Panc1 (cell line): ENCODE measurements around the gene EME1. TPM values are rescaled to one million over a fixed set of nuclear protein-coding genes. Genes with fewer than 3 reads are reported as not detected.
"Not testable (repeated sequence)": the region's sequence is repeated elsewhere in the genome, so short reads cannot be mapped to it uniquely, and the experiment has no call there.

Experiments used
- ATAC-seq: fragments of 200-7000 bp; cut with Tn5 transposase; 2 replicates; pipeline ENCODE4 v1.9.1; 2020; ENCODE audit warnings: mild to moderate bottlenecking, moderate library complexity
- BruUV-seq: library from RNA; stranded (reverse); fragments of 400-500 nt; replicated peaks from 2 replicates; lab custom pipeline; 2021; lab: Mats Ljungman, UMichigan
- CTCF ChIA-PET: fragments of 300-600 bp; sonication (Branson Sonifier 250); formaldehyde crosslinking; loops from one replicate; lab custom pipeline; 2022; ENCODE audit warnings: antibody characterized with exemption; lab: Charles Lee
- POLR2A ChIA-PET: fragments of 300-600 bp; sonication (Branson Sonifier 250); formaldehyde crosslinking; loops from one replicate; lab custom pipeline; 2022; ENCODE audit warnings: antibody characterized with exemption; lab: Charles Lee
- DNase-seq: peaks from one replicate; pipeline ENCODE4 v3.0.0-alpha.2; 2010; ENCODE audit warnings: low read depth, low spot score
- H3K27ac ChIP-seq: 2 replicates; pipeline ENCODE4 v1.5.1; 2011; ENCODE audit warnings: mild to moderate bottlenecking, low read length, inconsistent platforms
- H3K27me3 ChIP-seq: fragments of 200-500 bp; sonication (Bioruptor generic); 2 replicates; pipeline ENCODE4 v1.6.0; 2014; ENCODE audit warnings: low read length, inconsistent platforms; ENCODE audit not compliant: control insufficient read depth, insufficient read depth
- H3K36me3 ChIP-seq: fragments of 200-500 bp; sonication (Bioruptor generic); 2 replicates; pipeline ENCODE4 v1.5.1; 2014; ENCODE audit warnings: inconsistent platforms, mild to moderate bottlenecking, low read length, moderate library complexity; ENCODE audit not compliant: control insufficient read depth, insufficient read depth
- H3K4me1 ChIP-seq: 2 replicates; pipeline ENCODE4 v1.5.1; 2011; ENCODE audit warnings: inconsistent platforms, mild to moderate bottlenecking, low read length, moderate library complexity; ENCODE audit not compliant: control insufficient read depth, insufficient read depth
- H3K4me3 ChIP-seq, 2 experiments: 2 replicates each; pipeline ENCODE4 v1.5.1; 2011 to 2012; ENCODE audit warnings: low read depth in 2 of 2, low read length in 2 of 2, mild to moderate bottlenecking in 2 of 2, inconsistent platforms in 1 of 2, moderate library complexity in 1 of 2
- H3K9me3 ChIP-seq: fragments of 200-500 bp; sonication (Bioruptor generic); 2 replicates; pipeline ENCODE4 v1.5.1; 2014; ENCODE audit warnings: low read depth, mild to moderate bottlenecking, inconsistent platforms, low read length, moderate library complexity; ENCODE audit not compliant: control insufficient read depth, insufficient read depth
- CTCF ChIP-seq: fragments of 450-650 bp; IDR thresholded peaks from 2 replicates; pipeline ENCODE4 v1.5.1; 2017; ENCODE audit warnings: mild to moderate bottlenecking
- POLR2AphosphoS5 ChIP-seq: IDR thresholded peaks from 2 replicates; pipeline ENCODE4 v1.6.1; 2012; ENCODE audit warnings: mild to moderate bottlenecking, low read depth, low read length, moderate library complexity
- REST ChIP-seq, 2 experiments: IDR thresholded peaks; 2 replicates each; pipeline ENCODE4 v1.6.1; 2011 to 2012; ENCODE audit warnings: low read depth in 2 of 2, control low read depth in 1 of 2, low read length in 1 of 2, mild to moderate bottlenecking in 1 of 2, moderate library complexity in 1 of 2; ENCODE audit not compliant: insufficient read depth in 1 of 2
- SIN3A ChIP-seq: IDR thresholded peaks from 2 replicates; pipeline ENCODE4 v1.6.1; 2012; ENCODE audit warnings: low read depth, mild to moderate bottlenecking, low read length, moderate library complexity, borderline replicate concordance; ENCODE audit not compliant: insufficient read depth
- TCF7L2 ChIP-seq: IDR thresholded peaks from 2 replicates; pipeline ENCODE4 v1.6.1; 2011; ENCODE audit warnings: mild to moderate bottlenecking, low read depth, low read length, inconsistent platforms
- in situ Hi-C: cut with HindIII; loops from 2 replicates; pipeline ENCODE4 v1.10.0; 2016; ENCODE audit warnings: low sequenced_read_pairs, low pct_unique_long_range_greater_than_20kb
- intact Hi-C: fragments of 100-400 bp; cut with micrococcal nuclease; formaldehyde crosslinking; loops from one replicate; pipeline ENCODE4 v1.10.0; 2022; ENCODE audit not compliant: unreplicated experiment
- total RNA-seq: library from RNA; stranded (reverse); gene quantifications from one replicate; pipeline ENCODE4 v1.2.1, GENCODE V29; 2021; ENCODE audit not compliant: unreplicated experiment

The EME1 gene
- total RNA-seq, 1 experiment from 2014 or later, result 15.3 TPM

- POLR2A ChIA-PET, result interaction anchor here (0.6 kb wide), 1 partner anchor 73 kb away, joined by 4 read pairs; no protein-coding TSS in a partner anchor
- Histone ChIP-seq H3K27ac (peak overlapping the region; percentile 74), H3K4me1 (peaks cover 20% of the 10 kb centered on the region), H3K36me3 (no peaks in the 10 kb centered on the region; the same call in 1 of the 2 replicates), H3K27me3 (no peaks in the 10 kb centered on the region), H3K9me3 (no peaks in the 10 kb centered on the region), H3K4me3 (peak overlapping the region; percentile 58 to 66)
- BruUV-seq, result no TSS peak
- in situ Hi-C loops (no loop called here), intact Hi-C loops (no loop called here)
- peak; percentile 10 for ATAC-seq
- CTCF ChIA-PET, result interaction anchor here (0.5 to 0.7 kb wide), 4 partner anchors 16 to 357 kb away, joined by 3 to 16 read pairs (median 5); no protein-coding TSS in a partner anchor
- DNase-seq, result no peak
- no peak for TF ChIP-seq POLR2AphosphoS5
- no peak for TF ChIP-seq REST (IDR thresholded peaks at IDR 0.05; ENCODE audit: insufficient read depth in 1 of 2, low read depth in 2 of 2, low read length in 1 of 2)
- no peak for TF ChIP-seq TCF7L2
- no peak for TF ChIP-seq CTCF
- TF ChIP-seq SIN3A, result no peak
Measured at GRCh38 chr17:50426472-50426782, 53.4 kb downstream of the EME1 start.

GRCh38 chr17:50426814-50427787 is 54.1 kb downstream of the EME1 start:
- no peak for DNase-seq
- TF ChIP-seq POLR2AphosphoS5, result no peak
- TF ChIP-seq CTCF, result peak; percentile 82
- Histone ChIP-seq H3K4me3 (peak overlapping the region; percentile 58 to 66), H3K4me1 (peaks cover 20% of the 10 kb centered on the region), H3K27me3 (no peaks in the 10 kb centered on the region), H3K9me3 (no peaks in the 10 kb centered on the region), H3K36me3 (no peaks in the 10 kb centered on the region; the same call in 1 of the 2 replicates), H3K27ac (peak overlapping the region; percentile 74)
- in situ Hi-C loops, result no loop called here
- CTCF ChIA-PET, result interaction anchor here (0.5 to 0.6 kb wide), 2 partner anchors 16 to 35 kb away, joined by 4 to 6 read pairs; no protein-coding TSS in a partner anchor
- BruUV-seq, result TSS peak; percentile 69
- POLR2A ChIA-PET, result interaction anchor here (0.5 to 0.6 kb wide), 3 partner anchors 27 to 73 kb away, joined by 3 to 4 read pairs (median 3); no protein-coding TSS in a partner anchor
- intact Hi-C loops, result no loop called here
- ATAC-seq, result peak; percentile 82

- peaks cover 20% of the 10 kb centered on the region for H3K4me1 ChIP-seq
- DNase-seq, intact Hi-C loops, H3K27ac ChIP-seq, H3K9me3 ChIP-seq, BruUV-seq, in situ Hi-C loops, H3K36me3 ChIP-seq, H3K27me3 ChIP-seq, POLR2A ChIA-PET, CTCF ChIA-PET, ATAC-seq, H3K4me3 ChIP-seq: not testable (repeated sequence)
Measured at GRCh38 chr17:50428126-50428525, 55.1 kb downstream of the EME1 start.
